Glomerular visceral epithelial cell (primary cell): Measurements from ENCODE around the gene FBXO47.
"Not testable (repeated sequence)": the region's sequence is repeated elsewhere in the genome, so short reads cannot be mapped to it uniquely, and the experiment has no call there.

Source experiments
- DNase-seq: peaks from one replicate; pipeline ENCODE4 v3.0.0-alpha.2; 2016; ENCODE audit errors: extremely low spot score

Gene FBXO47

DNA sequence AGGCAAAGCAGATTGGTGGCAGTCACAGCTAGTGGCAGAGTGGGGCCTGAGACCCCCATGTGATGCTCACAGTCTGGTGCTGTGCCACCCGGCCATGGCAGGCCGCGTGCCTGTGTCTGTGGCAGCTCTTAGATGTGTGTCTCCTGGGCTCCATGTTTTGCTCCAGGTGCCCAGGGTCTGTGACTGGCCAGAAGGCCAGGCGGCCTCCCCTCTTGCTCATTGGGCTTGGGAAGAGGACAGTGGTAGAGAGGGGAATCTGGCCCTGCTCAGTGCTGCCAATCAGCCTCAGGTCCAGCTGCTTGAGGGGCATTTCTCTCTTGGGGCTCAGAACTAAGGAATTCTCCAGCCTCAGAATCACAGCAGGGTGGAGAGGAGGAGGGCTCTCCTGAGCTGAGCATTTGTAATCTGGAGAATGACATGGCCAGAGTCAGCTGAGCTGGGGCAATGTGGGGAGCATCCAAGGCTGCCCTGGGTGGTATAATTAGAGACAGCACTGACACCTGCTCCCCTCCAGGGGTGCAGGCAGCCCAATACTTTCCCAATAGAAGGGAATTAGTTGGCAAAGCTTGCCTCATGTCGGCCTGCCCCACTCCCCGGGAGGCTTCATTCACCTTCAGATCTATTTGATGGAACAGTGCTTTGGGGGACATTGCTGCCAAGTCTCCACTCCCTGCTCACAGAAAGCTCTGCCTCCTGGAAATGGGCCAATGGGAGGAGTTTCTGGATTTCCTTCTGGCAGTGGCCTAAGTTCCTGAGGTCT lies 44.5 kb downstream of the FBXO47 start:
- peak; percentile 66 for DNase-seq

DNA sequence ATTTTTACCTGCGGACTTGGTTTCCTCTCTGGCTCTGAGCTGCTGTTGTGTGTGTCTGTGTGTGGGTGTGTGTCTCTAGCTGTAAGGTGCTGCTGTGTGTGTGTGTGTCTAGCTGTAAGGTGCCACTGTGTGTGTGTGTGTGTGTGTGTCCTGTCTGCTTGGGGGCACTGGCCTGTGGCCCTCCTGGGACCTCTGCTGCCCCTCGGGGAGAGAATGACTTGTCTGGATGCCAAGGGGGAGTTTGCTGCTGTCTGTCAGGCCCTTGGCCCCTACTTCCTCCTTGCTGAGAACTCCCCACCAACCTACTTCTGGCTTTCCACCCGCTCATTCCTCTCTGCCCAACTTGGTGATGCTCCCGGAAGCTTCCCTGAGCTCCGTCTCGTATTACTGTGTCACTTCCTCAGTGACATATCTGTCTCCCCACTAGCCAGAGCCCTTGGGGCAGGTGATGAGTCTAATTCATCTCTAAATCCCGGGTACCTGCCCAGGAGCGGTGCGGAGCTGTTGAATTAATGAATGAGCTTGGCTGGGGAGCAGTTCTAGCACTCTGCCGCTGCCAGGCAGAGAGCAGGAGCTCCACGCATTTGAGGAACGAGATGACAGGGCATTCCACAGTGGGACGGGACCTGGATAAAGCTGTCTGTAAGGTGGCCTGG lies 45.3 kb downstream of the FBXO47 start:
- DNase-seq, result no peak

DNA sequence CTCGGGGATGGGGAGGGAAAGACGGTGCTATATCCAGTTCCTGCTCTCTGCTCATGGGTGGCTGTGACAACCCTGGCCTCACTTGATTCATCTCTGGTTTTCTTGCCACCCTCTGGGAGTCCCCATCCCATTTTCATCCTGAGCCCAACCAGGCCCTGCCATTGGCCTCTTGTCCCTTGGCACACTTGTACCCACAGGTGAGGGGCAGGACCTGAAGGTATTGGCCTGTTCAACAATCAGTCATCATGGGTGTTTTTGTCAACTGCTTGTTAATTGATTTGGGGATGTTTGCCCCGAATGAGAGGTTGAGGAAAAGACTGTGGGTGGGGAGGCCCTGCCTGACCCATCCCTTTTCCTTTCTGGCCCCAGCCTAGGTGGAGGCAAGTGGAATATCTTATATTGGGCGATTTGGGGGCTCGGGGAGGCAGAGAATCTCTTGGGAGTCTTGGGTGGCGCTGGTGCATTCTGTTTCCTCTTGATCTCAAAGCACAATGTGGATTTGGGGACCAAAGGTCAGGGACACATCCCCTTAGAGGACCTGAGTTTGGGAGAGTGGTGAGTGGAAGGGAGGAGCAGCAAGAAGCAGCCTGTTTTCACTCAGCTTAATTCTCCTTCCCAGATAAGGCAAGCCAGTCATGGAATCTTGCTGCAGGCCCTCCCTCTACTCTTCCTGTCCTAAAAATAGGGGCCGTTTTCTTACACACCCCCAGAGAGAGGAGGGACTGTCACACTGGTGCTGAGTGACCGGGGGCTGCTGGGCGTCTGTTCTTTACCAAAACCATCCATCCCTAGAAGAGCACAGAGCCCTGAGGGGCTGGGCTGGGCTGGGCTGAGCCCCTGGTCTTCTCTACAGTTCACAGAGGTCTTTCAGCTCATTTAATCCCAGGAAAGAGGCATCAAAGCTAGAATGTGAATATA lies 46.6 kb downstream of the FBXO47 start:
- no peak for DNase-seq

DNA sequence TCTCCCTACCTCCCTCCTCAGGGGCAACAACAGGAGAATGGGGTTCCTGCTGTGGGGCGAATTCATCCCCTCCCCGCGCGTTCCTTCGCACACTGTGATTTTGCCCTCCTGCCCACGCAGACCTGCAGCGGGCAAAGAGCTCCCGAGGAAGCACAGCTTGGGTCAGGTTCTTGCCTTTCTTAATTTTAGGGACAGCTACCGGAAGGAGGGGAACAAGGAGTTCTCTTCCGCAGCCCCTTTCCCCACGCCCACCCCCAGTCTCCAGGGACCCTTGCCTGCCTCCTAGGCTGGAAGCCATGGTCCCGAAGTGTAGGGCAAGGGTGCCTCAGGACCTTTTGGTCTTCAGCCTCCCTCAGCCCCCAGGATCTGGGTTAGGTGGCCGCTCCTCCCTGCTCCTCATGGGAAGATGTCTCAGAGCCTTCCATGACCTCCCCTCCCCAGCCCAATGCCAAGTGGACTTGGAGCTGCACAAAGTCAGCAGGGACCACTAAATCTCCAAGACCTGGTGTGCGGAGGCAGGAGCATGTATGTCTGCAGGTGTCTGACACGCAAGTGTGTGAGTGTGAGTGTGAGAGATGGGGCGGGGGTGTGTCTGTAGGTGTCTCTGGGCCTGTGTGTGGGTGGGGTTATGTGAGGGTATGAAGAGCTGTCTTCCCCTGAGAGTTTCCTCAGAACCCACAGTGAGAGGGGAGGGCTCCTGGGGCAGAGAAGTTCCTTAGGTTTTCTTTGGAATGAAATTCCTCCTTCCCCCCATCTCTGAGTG lies 47.7 kb downstream of the FBXO47 start:
- no peak for DNase-seq

DNA sequence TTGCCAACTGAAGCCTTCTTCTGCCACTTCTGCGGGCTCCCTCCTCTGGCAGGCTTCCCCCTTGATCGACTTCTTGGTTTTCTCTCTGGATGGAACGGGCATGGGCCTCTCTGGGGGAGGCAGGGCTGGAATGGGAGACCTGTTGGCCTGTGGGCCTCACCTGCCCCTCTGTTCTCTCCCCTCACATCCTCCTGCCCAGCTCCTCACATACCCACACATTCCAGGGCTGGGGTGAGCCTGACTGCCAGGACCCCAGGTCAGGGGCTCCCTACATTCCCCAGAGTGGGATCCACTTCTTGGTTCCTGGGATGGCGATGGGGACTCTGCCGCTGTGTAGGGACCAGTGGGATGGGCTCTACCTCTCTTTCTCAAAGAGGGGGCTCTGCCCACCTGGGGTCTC lies 48.3 kb downstream of the FBXO47 start:
- no peak for DNase-seq

DNA sequence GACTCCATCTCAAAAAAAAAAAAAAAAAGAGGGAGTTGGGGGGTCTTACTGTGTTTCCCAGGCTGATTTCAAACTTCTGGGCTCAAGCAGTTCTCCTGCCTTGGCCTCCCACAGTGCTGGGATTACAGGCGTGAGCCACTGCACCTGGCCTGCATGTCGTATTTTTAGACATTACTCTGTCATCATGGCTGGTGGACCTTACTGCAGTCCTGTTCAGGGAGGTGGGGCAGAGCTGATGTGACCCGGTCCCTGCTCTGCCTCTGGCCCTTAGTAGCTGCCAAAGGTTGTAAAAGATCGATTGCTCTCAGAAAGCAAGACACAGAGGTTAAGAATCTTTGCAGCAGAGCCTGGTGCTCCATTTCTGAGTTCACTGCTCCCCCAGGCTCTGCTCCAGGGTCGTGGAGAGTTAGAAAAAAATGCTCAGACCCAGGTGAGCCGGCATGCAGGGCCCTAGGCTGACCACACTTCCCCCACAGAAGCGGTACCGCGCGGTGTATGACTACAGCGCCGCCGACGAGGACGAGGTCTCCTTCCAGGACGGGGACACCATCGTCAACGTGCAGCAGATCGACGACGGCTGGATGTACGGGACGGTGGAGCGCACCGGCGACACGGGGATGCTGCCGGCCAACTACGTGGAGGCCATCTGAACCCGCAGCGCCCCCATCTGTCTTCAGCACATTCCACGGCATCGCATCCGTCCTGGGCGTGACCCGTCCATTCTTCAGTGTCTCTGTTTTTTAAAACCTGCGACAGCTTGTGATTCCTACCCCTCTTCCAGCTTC lies 48.9 kb downstream of the FBXO47 start:
- no peak for DNase-seq

DNA sequence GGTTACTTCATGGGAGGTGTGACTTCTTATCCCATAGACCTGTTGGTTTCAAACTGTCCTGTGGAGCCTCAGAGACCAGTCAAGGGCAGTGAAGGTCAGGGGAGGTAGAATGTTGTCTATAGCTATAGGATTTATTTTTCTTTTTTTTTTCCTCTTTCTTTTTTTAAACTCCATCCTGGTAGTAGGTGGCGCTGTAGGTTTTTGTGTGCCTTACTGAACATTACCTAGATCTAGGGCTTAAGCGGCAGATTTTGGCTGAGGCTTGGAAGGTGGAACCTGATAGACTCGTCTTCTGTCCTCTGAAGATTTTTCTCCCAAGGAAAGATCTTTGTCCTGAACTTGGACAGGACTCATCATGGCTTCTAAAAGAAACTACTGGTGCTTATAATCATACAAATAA lies 49.9 kb downstream of the FBXO47 start:
- no peak for DNase-seq

DNA sequence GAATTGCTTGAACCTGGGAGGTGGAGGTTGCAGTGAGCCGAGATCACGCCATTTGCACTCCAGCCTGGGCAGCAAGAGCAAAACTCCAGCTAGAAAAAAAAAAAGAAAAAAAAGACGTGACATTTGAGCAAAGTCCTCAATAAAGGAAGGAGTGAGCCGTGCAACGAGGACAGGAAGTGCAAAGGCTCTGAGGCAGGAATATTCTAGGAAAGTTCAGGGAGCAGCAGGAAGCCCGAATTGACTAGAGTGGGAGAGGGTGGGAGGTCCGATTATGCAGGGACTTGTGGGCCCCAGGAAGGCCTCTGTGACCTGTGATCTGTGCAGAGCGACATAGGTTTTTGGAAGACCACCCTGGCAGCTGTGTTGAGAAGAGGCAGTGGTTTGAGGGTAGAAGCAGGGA lies 50.4 kb downstream of the FBXO47 start:
- no peak for DNase-seq

DNA sequence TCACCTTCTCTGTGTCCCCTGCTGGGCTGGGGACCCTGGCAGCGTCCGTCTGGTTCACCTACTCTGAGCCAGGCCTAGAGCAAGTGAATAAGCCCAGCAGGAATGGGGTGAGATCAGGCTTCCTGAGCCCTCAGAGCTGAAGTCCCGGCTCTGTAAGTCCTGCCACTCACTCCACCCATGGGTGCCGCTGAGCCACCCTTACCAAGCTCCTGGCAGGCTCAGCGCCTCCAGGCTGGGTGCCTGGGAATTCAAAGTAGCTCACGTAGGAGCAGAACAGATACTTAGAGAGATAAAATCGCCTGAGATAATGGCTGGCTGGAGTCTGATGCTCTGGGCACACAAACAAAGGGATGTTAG lies 51.6 kb downstream of the FBXO47 start:
- DNase-seq, result no peak

DNA sequence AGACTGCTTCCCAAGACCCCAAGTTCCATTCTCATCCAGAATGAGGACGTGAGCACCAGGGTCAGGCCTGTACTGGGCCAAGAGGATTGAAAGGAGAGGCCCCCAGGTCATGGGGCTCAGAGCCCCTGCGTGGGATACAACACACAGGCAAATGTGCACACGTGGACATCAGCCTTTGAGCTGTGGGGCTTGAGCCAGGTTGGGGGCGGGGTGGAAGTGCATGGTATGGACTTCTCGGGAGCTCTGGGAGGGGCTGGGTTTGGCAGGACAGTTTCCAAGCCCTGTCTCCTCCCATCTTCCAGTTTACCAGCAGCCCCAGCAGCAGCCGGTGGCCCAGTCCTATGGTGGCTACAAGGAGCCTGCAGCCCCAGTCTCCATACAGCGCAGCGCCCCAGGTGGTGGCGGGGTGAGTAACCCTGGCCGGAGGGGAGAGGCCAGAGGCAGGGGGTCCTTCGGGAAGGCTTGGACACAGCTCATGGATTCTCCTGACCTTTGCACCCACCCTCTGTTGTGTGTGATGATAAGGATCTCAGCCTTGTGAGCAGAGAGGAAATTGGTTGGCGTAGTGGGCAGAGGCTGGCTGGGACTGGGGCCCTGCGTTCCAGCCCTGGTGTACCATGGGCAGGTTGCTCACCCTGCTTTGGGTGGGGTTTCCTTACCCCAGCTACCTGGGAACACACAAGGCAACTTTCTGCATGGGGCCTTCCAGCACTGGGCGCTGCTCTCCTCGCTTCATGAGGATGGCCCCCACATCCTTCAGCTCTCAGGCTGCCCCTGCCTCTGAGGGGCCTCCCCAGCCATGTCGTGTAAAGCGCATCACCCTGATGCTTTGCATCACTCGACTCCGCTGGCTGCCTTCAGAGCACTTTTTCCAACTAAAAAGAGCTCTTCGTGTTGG lies 52.2 kb downstream of the FBXO47 start:
- no peak for DNase-seq

DNA sequence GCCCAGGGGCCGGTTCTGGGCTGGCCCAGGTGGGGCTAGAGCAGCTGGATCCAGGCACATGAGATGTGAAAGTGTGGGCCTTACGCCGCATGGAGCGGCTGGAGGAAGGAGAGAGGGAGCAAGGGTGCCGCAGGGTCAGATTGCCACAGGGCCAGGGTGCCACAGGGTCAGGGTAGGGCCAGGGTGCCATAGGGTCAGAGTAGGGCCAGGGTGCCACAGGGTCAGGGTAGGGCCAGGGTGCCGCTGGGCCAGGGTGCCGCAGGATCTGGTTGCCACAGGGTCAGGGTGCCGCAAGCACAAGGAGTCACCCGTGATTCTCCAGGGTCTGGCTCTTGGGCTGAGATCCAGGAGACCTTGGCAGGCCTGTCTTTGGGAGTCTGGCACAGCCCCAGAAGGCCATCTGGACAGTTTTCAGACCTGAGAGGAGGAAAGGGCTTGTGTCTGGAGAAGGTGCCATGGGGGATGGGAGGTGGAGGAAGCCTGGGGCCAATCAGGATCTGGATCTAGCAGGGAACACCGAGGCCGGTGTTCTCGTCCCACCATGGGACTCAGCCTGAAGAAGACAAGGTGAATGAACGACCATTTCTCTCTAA lies 54.9 kb downstream of the FBXO47 start:
- DNase-seq, result no peak

DNA sequence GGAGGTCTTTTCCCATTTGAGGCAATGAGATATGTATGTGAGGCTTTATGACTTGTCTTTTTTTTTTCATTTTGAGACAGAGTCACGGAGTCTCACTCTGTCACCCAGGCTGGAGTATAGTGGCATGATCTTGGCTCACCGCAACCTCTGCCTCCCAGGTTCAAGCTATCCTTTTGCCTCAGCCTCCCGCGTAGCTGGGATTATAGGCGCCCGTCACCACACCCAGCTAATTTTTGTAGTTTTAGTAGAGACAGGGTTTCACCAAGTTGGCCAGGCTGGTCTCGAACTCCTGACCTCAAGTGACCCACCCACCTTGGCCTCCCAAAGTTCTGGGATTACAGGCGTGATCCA lies 55.5 kb downstream of the FBXO47 start:
- not testable (repeated sequence) for DNase-seq

DNA sequence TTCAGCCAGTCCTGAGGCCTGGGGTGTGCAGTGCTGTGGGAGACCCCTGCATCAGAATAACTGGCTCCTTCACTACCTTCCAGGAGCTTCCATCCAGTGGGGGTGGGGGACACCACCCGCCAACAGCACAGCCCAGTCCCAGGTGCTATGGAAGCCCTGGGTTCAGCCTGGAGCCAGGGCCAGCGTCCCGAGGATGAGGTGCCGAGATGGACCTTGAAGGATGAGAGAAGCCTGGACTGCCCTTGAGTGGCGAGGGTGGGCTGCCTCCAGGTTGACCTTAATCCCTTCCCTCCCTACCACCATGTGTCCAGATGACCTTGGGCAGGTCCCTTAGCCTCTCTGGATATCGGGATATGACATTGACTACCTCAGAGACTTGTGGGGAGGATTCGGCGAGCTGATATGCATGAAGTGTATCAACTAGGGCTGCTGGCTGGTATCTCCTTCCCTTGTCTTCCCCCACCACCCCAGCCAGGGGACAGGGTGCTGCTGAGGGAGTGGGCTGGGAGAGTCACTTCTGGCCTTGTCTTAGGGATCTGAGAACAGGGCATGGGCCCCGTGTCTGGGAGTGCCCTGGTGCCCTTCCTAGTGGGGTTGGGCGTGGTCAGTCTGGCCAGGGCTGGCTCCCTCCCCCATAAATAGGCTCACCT lies 56.0 kb downstream of the FBXO47 start:
- DNase-seq, result no peak

DNA sequence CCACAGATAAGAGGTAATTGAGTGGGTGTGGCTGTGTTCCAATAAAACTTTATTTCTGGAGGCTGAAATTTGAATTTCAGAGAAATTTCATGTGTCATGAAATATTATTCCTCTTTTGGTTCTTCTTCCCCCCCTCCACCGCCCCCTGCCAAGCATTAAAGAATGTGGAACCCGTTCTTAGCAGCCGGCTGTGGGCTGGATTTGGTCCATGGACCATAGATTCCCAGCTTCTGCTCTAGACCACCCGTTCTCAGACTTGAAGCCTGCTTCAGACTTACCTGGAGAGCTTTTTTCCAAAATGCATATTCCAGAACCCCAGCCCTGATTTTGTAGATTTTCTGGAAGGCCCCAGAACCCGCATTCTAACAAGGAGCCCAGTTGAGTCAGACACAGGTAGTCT lies 56.9 kb downstream of the FBXO47 start:
- no peak for DNase-seq

DNA sequence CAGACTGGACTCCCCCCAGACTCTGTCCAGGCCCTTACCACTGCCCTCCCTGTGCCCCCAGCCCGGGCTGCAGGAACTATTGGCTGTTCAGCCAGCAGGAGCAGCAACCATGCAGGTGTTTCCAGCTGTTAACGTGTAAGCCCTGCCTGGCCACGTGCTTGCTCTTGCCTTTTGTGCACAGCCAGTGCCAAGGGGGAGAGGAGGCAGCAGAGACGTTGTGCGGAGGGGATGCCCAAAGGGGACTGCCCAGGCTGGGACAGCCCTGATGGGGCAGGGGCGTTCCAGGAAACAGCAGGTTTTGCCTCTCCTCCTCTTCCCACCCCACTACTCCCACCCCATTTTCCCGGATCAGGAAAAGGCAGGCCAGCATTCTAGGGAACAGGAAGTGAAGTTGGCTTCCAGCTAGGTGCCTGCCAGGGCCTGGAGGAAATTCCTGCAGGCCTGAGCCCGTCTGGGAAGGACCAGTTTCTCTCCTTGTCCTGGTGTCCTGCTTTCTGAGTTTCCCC lies 58.5 kb downstream of the FBXO47 start:
- DNase-seq, result no peak

DNA sequence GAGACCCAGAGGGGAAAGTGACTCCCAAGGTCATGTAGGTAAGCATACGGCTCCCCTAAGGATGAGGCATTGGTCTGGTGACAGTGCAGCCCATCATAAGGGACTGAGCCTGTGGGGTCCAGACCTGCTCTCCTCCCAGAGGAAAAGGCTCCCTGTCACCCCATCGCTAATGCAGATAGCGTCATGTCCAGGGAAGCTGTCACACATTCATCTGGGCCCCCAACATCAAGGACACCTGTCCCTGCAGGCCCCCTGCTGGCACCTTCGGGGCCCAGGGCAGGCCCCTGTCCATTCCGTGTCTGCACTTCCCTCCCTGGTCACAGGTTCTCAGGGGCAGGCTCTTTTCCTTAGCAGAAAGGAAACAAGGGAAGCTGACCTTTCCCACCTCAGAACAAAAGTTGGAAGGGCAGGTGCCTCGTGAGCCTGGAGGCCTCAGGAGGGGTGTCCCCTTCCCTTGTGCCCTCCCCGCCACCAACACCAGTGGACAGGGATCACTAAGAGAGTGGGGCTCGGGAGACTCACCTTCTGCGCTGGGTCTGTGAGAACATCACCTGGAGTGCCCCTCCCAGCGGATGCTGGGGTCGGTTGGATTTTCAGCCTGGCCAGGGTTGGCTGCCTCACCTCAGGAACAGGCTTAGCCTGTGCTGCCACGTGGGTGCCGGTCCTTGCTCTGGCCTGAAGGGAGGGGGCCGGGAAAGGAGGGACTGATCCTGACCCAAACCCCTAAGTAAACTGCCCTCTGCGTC lies 59.1 kb downstream of the FBXO47 start:
- DNase-seq, result no peak

DNA sequence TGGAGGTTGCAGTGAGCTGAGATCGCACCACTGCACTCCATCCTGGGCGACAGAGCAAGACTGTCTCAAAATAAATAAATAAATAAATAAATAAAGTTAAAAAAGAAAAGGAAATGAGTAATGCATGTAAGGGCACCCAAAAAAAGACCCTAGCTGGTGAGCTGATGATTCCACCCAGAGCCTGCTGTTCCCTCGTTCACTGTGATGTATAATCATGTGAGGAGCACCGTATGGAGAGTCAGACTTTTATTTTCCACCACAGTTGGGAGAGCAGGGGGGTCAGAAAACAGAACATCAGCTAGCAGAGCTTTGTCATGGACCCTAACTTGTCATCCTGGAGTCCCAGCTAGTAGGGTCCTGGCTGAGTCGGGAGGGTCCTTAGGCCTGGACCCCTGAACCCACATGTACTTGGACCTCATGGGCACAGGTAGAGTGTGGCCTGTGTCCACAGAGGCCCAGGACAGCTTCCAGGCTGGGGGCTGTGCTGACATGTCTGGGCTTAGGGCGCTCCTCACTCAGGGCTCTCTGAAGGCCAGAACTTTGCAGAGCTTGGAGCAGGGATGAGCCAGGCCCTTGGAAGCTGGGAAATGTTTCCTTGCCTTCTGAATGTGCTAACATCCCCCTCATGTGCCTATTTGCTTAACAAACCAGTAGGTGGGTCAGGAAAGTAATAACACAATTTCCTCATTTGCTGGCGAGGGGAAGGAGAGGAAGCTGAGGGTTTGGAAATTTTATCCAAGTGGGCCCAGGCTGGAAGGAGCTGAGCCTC lies 60.6 kb downstream of the FBXO47 start:
- no peak for DNase-seq

DNA sequence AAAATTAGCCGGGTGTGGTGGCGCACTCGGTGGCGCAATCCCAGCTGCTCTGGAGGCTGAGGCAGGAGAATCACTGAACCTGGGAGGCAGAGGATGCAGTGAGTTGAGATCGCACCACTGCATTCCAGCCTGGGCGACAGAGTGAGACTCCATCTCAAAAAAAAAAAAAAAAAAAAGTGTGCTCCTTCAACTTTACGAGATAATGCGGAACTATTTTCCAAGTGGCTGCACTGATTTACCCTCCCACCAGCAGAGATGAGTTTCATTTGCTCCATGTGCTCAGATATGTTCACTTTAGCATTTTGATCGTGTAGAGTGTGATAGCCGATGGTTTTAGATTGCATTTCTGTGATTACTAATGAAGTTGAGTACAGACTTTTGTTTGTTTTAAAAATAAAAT lies 61.8 kb downstream of the FBXO47 start:
- no peak for DNase-seq
